ENCODE measurements around the gene UBR1.

DNA sequence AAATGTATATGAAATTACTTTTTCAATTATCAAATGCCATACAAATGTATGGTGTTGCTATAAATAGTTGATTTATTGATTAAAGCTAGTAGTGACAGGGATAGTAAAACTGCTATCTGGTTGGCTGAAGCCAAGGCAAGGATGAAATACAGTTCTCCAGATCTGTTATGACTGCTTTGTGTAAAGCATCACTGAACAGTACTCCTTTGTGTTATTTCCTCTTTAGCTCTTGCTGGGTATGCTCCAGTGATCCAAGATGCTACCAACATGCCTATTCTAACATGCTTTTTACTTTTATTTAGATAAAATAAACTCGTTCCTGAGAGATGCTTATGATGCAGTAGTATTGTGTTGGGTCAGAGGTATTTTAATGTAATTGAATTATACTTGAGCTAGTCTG is 12.4 kb upstream of the UBR1 start:
- TF ChIP-seq, protein P1, sequence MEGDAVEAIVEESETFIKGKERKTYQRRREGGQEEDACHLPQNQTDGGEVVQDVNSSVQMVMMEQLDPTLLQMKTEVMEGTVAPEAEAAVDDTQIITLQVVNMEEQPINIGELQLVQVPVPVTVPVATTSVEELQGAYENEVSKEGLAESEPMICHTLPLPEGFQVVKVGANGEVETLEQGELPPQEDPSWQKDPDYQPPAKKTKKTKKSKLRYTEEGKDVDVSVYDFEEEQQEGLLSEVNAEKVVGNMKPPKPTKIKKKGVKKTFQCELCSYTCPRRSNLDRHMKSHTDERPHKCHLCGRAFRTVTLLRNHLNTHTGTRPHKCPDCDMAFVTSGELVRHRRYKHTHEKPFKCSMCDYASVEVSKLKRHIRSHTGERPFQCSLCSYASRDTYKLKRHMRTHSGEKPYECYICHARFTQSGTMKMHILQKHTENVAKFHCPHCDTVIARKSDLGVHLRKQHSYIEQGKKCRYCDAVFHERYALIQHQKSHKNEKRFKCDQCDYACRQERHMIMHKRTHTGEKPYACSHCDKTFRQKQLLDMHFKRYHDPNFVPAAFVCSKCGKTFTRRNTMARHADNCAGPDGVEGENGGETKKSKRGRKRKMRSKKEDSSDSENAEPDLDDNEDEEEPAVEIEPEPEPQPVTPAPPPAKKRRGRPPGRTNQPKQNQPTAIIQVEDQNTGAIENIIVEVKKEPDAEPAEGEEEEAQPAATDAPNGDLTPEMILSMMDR (IDR thresholded peaks at IDR 0.05): no peak
- TF ChIP-seq EZH2 (IDR thresholded peaks at IDR 0.05): no peak
